T-cell (primary cell): ENCODE data around the gene SIAE. TPM values are rescaled to one million over a fixed set of nuclear protein-coding genes. Genes with fewer than 3 reads are reported as not detected.

Experiments used
- ATAC-seq, 4 experiments: fragments of 200-7000 bp in 3 of 4; fragments of 150-1000 bp in 1 of 4; cut with Tn5 transposase; replicated peaks in 1 of 4; 1 replicate in 3 of 4; 2 replicates in 1 of 4; pipeline ENCODE4 v1.10.0; 2021; ENCODE audit warnings: moderate library complexity in 3 of 4, mild to moderate bottlenecking in 2 of 4, moderate number of reproducible peaks in 1 of 4
- CTCF ChIA-PET, 2 donors: fragments of 300-600 bp; sonication (Branson Sonifier 250); formaldehyde crosslinking; loops; one replicate each; lab custom pipeline; 2022; ENCODE audit warnings: antibody characterized with exemption in 2 of 2; lab: Charles Lee
- POLR2A ChIA-PET, 2 donors: fragments of 300-600 bp; sonication (Branson Sonifier 250); formaldehyde crosslinking; loops; one replicate each; lab custom pipeline; 2022; ENCODE audit warnings: antibody characterized with exemption in 2 of 2; lab: Charles Lee
- DNase-seq, 35 experiments: peaks; one replicate each; pipeline versions ENCODE4 v3.0.0 to v3.0.0-alpha.2; 2013 to 2023
- H3K27ac ChIP-seq: one replicate; pipeline ENCODE4 v1.5.1; 2013; ENCODE audit warnings: low read length
- H3K27me3 ChIP-seq, 2 experiments: replicated peaks in 1 of 2; 1 replicate in 1 of 2; 2 replicates in 1 of 2; pipeline versions ENCODE4 v1.6.1 to v1.7.0; 2013; ENCODE audit warnings: low read length in 1 of 2, mixed read lengths in 1 of 2; ENCODE audit not compliant: control insufficient read depth in 2 of 2, insufficient read depth in 2 of 2; ENCODE audit errors: extremely low read depth in 1 of 2
- H3K36me3 ChIP-seq, 2 donors: 1 replicate in 1 of 2; 2 replicates in 1 of 2; pipeline versions ENCODE4 v1.6.1 to v1.7.0; 2013; ENCODE audit warnings: low read length in 1 of 2; ENCODE audit not compliant: control insufficient read depth in 2 of 2, insufficient read depth in 1 of 2; ENCODE audit errors: extremely low read depth in 1 of 2
- H3K4me1 ChIP-seq, 2 experiments: 1 replicate in 1 of 2; 2 replicates in 1 of 2; pipeline versions ENCODE4 v1.6.1 to v1.7.0; 2013; ENCODE audit warnings: low read length in 2 of 2, mixed read lengths in 1 of 2; ENCODE audit not compliant: insufficient read depth in 2 of 2, control insufficient read depth in 1 of 2; ENCODE audit errors: extremely low read depth in 1 of 2
- H3K4me3 ChIP-seq, 2 donors: 1 replicate in 1 of 2; 2 replicates in 1 of 2; pipeline versions ENCODE4 v1.5.1 to v1.7.0; 2013; ENCODE audit warnings: mild to moderate bottlenecking in 2 of 2, low read length in 1 of 2, moderate library complexity in 1 of 2; ENCODE audit not compliant: control insufficient read depth in 1 of 2; ENCODE audit errors: extremely low read depth in 1 of 2
- H3K9me3 ChIP-seq: 2 replicates; pipeline ENCODE4 v1.7.0; 2013
- H3K27ac Mint-ChIP-seq, 2 donors: one replicate each; pipeline ENCODE4 v1.8.0; 2020 to 2021; ENCODE audit warnings: mild to moderate bottlenecking in 2 of 2, mixed read lengths in 2 of 2
- H3K27me3 Mint-ChIP-seq, 2 donors: one replicate each; pipeline ENCODE4 v1.8.0; 2021 to 2022; ENCODE audit warnings: mixed read lengths in 2 of 2
- H3K36me3 Mint-ChIP-seq: one replicate; pipeline ENCODE4 v1.8.0; 2021; ENCODE audit warnings: mixed read lengths
- H3K4me1 Mint-ChIP-seq, 3 donors: one replicate each; pipeline ENCODE4 v1.8.0; 2020 to 2022; ENCODE audit warnings: mixed read lengths in 3 of 3, mild to moderate bottlenecking in 1 of 3
- H3K4me3 Mint-ChIP-seq, 3 donors: one replicate each; pipeline ENCODE4 v1.8.0; 2020 to 2022; ENCODE audit warnings: mild to moderate bottlenecking in 3 of 3, mixed read lengths in 3 of 3, moderate library complexity in 3 of 3
- H3K9me3 Mint-ChIP-seq, 3 donors: one replicate each; pipeline ENCODE4 v1.8.0; 2020 to 2022; ENCODE audit warnings: mixed read lengths in 3 of 3
- WGBS: methylation state at CpG from one replicate; pipeline ENCODE4 v1.1.5; 2013; ENCODE audit warnings: missing lambda C conversion rate; ENCODE audit not compliant: insufficient coverage; 5-methylcytosine and 5-hydroxymethylcytosine counted together
- total RNA-seq, 35 experiments: library from RNA in 6 of 35; stranded (reverse) in 6 of 35; fragments of 120-200 nt in 1 of 35; gene quantifications; one replicate each; pipeline versions ENCODE4 v1.2.1 to v1.2.4 and lab custom pipeline; 2013 to 2026

The SIAE gene
- total RNA-seq, 5 donors from 2014 or later (not counting 1 experiment from before 2014, with no cell fraction given) = 3.7 to 9.7 (median 6.2) TPM

DNA sequence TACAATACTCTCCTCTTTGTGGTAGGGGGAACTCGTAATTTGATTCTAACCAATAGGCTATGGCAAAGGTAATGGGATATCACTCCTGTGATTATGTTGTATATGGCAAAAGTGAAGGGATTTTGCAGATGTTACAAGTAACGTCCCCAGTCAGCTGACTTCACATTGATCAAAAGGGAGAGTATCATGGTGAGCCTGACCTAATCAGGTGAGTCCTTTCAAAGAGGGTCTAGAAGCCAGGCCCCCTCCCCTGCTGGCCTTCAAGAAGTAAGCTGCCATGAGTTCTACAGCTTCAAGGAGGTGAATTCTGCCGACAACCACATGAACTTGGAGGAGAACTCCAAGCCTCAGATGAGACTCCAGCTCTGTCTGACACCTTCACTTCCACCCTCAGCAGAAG lies 30.9 kb downstream of the SIAE start:
- Mint-ChIP-seq H3K27ac (no peak overlapping the region), H3K36me3 (peaks cover 4% of the 10 kb centered on the region), H3K4me1 (peaks cover 0 to 4% (median 3%) of the 10 kb centered on the region in 3 donors), H3K9me3 (no peaks in the 10 kb centered on the region), H3K27me3 (no peaks in the 10 kb centered on the region), H3K4me3 (no peak overlapping the region)
- Histone ChIP-seq H3K9me3 (no peaks in the 10 kb centered on the region), H3K36me3 (peaks cover 3 to 8% of the 10 kb centered on the region in 2 donors), H3K27ac (no peak overlapping the region), H3K4me3 (no peak overlapping the region), H3K27me3 (no peaks in the 10 kb centered on the region), H3K4me1 (peaks cover 0 to 3% of the 10 kb centered on the region in 2 experiments)
- DNase-seq (no peak), ATAC-seq (no peak)
- 83% methylated on average over 2 of the region's 3 CpGs for WGBS
- ChIA-PET POLR2A (no interaction called here), CTCF (interaction anchor here (1.4 to 3.2 kb wide), 3 partner anchors 27 to 194 kb away, joined by 3 to 10 read pairs (median 3); no protein-coding TSS in a partner anchor)

DNA sequence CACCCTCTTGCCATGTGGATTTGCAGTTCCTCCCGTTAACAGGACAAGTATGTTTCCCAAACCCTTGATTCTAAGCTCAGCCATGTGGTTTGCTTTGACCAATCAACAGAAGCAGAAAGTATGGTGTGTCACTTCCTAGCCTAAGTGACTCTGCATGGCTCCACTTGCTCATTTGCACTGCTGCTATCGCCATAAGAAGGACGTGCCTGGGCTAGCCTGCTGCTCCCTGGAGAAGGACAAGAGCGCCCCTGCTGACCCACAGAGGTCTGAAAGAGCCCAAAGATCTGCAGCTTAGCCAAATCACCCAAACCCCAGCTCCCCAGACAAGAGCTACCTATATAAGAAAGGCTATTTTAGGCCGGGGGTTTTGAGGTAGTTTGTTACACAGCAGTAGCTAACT lies 32.9 kb downstream of the SIAE start:
- Histone ChIP-seq H3K9me3 (no peaks in the 10 kb centered on the region), H3K4me3 (no peak overlapping the region), H3K36me3 (peaks cover 0 to 26% of the 10 kb centered on the region in 2 donors), H3K27ac (no peak overlapping the region), H3K27me3 (no peaks in the 10 kb centered on the region), H3K4me1 (peaks cover 0 to 3% of the 10 kb centered on the region in 2 experiments)
- H3K27me3 Mint-ChIP-seq = no peaks in the 10 kb centered on the region
- peaks cover 0 to 4% (median 3%) of the 10 kb centered on the region in 3 donors for H3K4me1 Mint-ChIP-seq
- H3K36me3 Mint-ChIP-seq = peaks cover 16% of the 10 kb centered on the region
- no peak overlapping the region for H3K4me3 Mint-ChIP-seq
- H3K27ac Mint-ChIP-seq = no peak overlapping the region
- DNase-seq (no peak), ATAC-seq (no peak)
- H3K9me3 Mint-ChIP-seq = no peaks in the 10 kb centered on the region
- ChIA-PET POLR2A (no interaction called here), CTCF (interaction anchor here in 1 of 2 donors (1.2 kb wide), 1 partner anchor 154 kb away, joined by 3 read pairs; no protein-coding TSS in a partner anchor)
- WGBS = 88% methylated on average over 1 of the region's 5 CpGs

DNA sequence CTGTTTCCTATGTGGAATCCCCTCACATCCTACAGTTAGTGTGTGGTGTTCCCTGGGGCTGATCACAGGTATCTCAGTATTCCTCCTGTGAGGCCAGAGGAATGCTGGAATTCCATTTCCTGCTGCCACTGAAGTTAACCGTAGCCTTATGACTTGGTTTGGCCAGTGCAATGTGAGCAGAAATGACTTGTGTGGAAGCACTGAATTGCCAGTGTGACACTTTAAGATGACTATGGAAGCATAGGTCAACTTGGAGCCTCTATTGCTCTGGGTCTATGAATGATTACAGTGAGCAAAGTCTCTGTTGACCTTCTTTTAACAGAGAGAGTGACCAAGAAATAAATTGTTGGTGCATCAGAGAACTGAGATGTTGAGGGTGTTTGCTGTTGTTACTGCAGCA lies 34.4 kb downstream of the SIAE start:
- ChIA-PET POLR2A (no interaction called here), CTCF (interaction anchor here in 1 of 2 donors (0.9 kb wide), 1 partner anchor 237 kb away, joined by 3 read pairs; no protein-coding TSS in a partner anchor)
- no peaks in the 10 kb centered on the region for H3K9me3 Mint-ChIP-seq
- WGBS = 100% methylated on average over 1 of the region's 1 CpG
- H3K36me3 Mint-ChIP-seq = peaks cover 17% of the 10 kb centered on the region
- no peaks in the 10 kb centered on the region for H3K4me1 ChIP-seq
- H3K27ac ChIP-seq = no peak overlapping the region
- no peaks in the 10 kb centered on the region for H3K27me3 Mint-ChIP-seq
- H3K4me1 Mint-ChIP-seq = no peaks in the 10 kb centered on the region
- no peak overlapping the region for H3K4me3 Mint-ChIP-seq
- peaks cover 0 to 35% of the 10 kb centered on the region in 2 donors for H3K36me3 ChIP-seq
- H3K27me3 ChIP-seq = no peaks in the 10 kb centered on the region
- no peak overlapping the region for H3K27ac Mint-ChIP-seq
- DNase-seq = no peak
- ATAC-seq = no peak
- no peaks in the 10 kb centered on the region for H3K9me3 ChIP-seq
- H3K4me3 ChIP-seq = no peak overlapping the region

DNA sequence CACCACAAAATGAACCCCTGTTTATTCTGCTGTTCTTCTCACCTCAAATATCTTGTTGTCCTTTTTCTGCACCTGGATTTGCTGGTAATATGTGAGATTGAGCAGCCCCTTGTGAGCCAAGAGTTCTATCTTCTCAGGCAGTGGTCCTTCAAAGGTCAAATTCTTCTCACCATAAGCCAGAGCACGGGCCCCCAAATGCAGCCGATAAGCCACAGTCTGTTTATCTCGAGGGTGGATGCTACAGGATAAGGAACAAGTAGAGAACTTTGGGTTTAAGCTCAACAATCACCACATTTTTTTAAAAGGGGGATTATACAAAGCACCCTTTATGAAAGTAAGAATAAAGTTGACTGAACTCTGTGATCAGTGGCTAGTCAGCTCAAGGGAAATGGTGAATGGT lies 35.0 kb downstream of the SIAE start:
- ATAC-seq (no peak), DNase-seq (no peak)
- CTCF ChIA-PET = interaction anchor here in 1 of 2 donors (0.9 kb wide), 1 partner anchor 238 kb away, joined by 3 read pairs; no protein-coding TSS in a partner anchor
- H3K36me3 Mint-ChIP-seq = peaks cover 21% of the 10 kb centered on the region
- Histone ChIP-seq H3K36me3 (peaks cover 0 to 38% of the 10 kb centered on the region in 2 donors), H3K27me3 (no peaks in the 10 kb centered on the region), H3K27ac (no peak overlapping the region), H3K9me3 (no peaks in the 10 kb centered on the region), H3K4me3 (no peak overlapping the region), H3K4me1 (no peaks in the 10 kb centered on the region)
- POLR2A ChIA-PET = no interaction called here
- WGBS = no CpG with 5 or more reads among the region's 3 CpGs
- H3K27me3 Mint-ChIP-seq = no peaks in the 10 kb centered on the region
- H3K4me1 Mint-ChIP-seq = no peaks in the 10 kb centered on the region
- no peaks in the 10 kb centered on the region for H3K9me3 Mint-ChIP-seq
- H3K4me3 Mint-ChIP-seq = no peak overlapping the region
- no peak overlapping the region for H3K27ac Mint-ChIP-seq

DNA sequence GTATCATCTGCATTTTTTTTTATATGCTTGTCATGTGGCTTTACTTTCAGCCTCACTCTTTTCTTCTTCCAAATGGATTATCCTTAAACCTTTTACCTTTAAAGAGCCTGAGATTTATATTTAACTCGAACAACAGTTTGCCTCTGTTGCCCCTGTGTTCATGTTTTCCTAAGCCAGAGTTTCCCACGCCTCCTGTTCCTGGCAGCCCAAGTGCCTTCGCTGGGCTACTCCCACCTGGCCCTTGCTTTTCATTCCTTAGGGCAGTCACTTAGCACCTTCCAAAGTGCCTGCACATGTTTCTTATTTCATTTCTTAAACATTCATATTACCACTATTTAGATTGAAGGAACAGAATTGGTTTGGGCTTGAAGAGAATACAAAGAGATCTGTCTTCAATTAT lies 37.6 kb downstream of the SIAE start:
- H3K4me1 Mint-ChIP-seq = no peaks in the 10 kb centered on the region
- H3K4me3 Mint-ChIP-seq = no peak overlapping the region
- no peak overlapping the region for H3K4me3 ChIP-seq
- H3K4me1 ChIP-seq = no peaks in the 10 kb centered on the region
- H3K27me3 ChIP-seq = no peaks in the 10 kb centered on the region
- ATAC-seq = no peak
- peaks cover 0 to 64% of the 10 kb centered on the region in 2 donors for H3K36me3 ChIP-seq
- 94% methylated on average over 3 of the region's 3 CpGs for WGBS
- no peaks in the 10 kb centered on the region for H3K9me3 Mint-ChIP-seq
- peaks cover 45% of the 10 kb centered on the region for H3K36me3 Mint-ChIP-seq
- H3K27ac ChIP-seq = no peak overlapping the region
- H3K9me3 ChIP-seq = no peaks in the 10 kb centered on the region
- no peaks in the 10 kb centered on the region for H3K27me3 Mint-ChIP-seq
- DNase-seq = no peak
- CTCF ChIA-PET = no interaction called here
- H3K27ac Mint-ChIP-seq = no peak overlapping the region
- POLR2A ChIA-PET = interaction anchor here in 1 of 2 donors (0.6 kb wide), 1 partner anchor 13 kb away, joined by 3 read pairs; the partner anchor contains the start of gene TBRG1

DNA sequence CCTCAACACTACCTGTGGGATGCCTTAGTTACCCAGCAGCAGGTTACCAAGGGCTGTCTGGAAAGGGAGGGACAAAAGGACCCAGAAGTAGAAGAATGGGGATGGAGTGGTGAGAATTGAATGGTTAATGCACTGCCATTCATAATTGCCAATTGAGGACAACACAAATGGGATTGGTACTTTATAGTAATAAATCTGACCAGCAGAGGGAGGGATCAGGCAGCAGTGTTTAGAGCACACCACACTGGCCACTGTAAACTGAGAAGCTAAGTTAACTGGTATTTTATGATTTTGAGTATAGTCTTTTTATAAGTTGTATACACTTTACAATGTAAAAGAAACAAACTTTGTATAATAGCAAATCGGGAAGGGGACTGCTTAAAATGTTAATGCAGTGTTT lies 40.2 kb downstream of the SIAE start:
- no peaks in the 10 kb centered on the region for H3K27me3 ChIP-seq
- H3K4me3 ChIP-seq = no peak overlapping the region
- no peaks in the 10 kb centered on the region for H3K4me1 ChIP-seq
- no peaks in the 10 kb centered on the region for H3K9me3 ChIP-seq
- Mint-ChIP-seq H3K27ac (no peak overlapping the region), H3K36me3 (peaks cover 59% of the 10 kb centered on the region), H3K4me1 (peaks cover 2 to 7% (median 3%) of the 10 kb centered on the region in 3 donors), H3K27me3 (no peaks in the 10 kb centered on the region), H3K4me3 (no peak overlapping the region), H3K9me3 (no peaks in the 10 kb centered on the region)
- DNase-seq (no peak), ATAC-seq (no peak)
- no CpG with 5 or more reads among the region's 1 CpG for WGBS
- ChIA-PET POLR2A (interaction anchor here in 1 of 2 donors (0.5 kb wide), 1 partner anchor 860 kb away, joined by 3 read pairs; no protein-coding TSS in a partner anchor), CTCF (interaction anchor here in 1 of 2 donors (1.0 kb wide), 2 partner anchors 37 to 161 kb away, joined by 3 read pairs; no protein-coding TSS in a partner anchor)
- no peak overlapping the region for H3K27ac ChIP-seq
- H3K36me3 ChIP-seq = peaks cover 4 to 75% of the 10 kb centered on the region in 2 donors
